Endometrial microvascular endothelial cells (primary cell): ENCODE data around the gene CPEB1. TPM values are rescaled to one million over a fixed set of nuclear protein-coding genes. Genes with fewer than 3 reads are reported as not detected.
"Not testable (repeated sequence)": the region's sequence is repeated elsewhere in the genome, so short reads cannot be mapped to it uniquely, and the experiment has no call there.

Experiments used
- in situ Hi-C: cut with HindIII; loops from 2 replicates; pipeline ENCODE4 v1.10.0; 2017; ENCODE audit warnings: low sequenced_read_pairs, low pct_unique_long_range_greater_than_20kb; ENCODE audit errors: inconsistent ontology term
- total RNA-seq: library from RNA; depleted of rRNA; stranded (reverse); fragments of >200 nt; gene quantifications from one replicate; pipeline ENCODE4 v1.2.3, GENCODE V29; 2015; ENCODE audit errors: inconsistent ontology term

CPEB1 gene
- total RNA-seq, 1 donor from 2014 or later, result not detected

DNA sequence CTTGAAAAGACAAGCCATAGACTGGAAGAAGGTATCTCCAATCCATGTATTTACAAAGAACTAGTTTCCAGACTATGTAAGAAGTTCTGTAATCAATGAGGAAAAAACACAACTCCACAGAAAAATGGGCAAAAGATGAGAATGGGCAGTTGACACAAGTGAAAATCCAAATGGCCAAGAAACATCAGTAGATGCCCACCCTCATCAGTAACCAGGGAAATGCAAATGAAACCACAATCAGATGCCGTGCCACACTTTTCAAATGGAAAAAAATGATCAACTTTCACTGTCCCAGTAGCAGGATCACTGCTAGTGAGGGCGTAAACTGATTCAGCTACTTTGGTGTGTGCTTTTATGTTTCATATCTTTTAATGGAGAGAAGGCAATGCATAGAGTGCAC is 4.5 kb upstream of the CPEB1 start:
- in situ Hi-C loops, result no loop called here

- in situ Hi-C loops, result no loop called here
Measured at GRCh38 chr15:82650046-82650670, 3.0 kb upstream of the CPEB1 start.

DNA sequence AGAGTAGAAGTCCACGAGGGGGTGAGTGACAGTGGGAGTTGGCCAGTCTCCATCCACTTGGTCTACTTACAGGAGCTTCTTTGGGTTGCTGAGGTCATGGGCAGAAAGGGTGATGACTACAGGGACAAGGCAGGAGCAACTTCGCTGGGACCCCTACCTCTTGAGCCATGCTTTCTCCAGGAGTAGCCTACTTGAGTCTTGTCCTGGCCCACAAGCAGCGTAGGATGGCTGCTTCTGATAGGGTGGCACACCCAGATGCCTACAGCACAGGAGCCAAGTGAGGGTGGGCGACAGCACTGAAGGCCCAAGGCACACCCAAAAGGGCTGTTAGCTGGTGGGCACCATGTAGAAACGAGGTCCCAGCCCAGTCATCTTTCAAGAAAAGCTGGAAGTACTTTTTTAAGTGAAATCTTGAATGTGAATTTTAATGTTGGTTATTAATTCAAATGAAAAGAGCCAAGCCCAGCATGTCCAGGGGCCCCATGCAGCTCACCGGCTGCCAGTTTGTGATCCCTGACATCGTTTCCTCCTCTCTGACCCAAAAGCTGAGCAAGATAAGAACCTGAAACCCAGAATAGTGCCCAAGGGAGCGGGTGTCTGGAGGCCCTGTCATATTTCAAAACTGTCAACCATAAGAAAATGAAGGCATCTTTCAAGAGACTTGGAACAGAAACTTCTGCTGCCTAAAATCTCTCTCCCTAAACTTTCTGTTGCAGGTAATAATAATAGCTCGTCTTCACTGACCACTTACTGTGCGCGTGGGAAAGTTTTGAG is 2.2 kb upstream of the CPEB1 start:
- in situ Hi-C loops, result no loop called here

GRCh38 chr15:82648257-82649103 is 1.3 kb upstream of the CPEB1 start:
- in situ Hi-C loops, result no loop called here

- in situ Hi-C loops, result no loop called here
Measured at GRCh38 chr15:82647835-82648256, 683 bp upstream of the CPEB1 start.

DNA sequence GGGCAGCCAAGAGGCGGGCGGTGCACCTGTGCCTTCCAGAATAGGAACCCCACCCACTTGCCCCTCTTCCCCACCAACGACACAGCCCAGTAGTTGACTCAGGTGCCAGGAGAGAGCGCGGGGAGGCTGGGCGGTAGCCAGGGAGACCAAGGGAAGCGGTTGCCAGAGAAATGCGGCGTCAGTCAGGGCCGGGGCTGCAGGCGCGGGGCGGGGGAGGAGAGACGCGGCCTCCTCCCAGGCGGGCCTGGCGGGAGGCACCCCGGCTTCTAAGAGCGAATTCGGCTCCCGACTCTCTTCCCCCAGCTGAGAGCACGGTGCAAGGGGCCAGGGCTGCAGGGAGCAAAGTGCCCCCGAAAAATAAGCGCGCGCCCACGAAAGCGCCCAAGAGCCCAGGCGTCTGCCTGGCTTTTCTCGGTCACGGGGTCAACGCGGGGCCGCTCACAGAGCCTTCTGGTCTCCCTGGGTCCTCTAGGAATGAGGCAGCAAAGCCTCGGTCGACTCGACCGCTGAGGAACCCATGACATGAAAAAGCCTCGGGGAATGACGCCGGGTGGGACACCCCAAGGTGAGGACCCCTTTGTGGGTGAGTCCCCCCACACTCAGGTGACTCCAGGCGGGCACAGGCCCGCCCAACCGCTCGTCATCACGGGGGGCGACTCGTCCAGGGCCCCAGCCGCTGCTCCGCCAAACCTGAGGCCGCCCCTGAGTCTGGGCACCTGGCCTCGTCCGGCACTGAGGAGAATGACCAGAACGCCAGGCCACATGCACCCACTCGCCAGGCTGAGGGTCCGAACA is 716 bp downstream of the CPEB1 start:
- in situ Hi-C loops, result no loop called here

DNA sequence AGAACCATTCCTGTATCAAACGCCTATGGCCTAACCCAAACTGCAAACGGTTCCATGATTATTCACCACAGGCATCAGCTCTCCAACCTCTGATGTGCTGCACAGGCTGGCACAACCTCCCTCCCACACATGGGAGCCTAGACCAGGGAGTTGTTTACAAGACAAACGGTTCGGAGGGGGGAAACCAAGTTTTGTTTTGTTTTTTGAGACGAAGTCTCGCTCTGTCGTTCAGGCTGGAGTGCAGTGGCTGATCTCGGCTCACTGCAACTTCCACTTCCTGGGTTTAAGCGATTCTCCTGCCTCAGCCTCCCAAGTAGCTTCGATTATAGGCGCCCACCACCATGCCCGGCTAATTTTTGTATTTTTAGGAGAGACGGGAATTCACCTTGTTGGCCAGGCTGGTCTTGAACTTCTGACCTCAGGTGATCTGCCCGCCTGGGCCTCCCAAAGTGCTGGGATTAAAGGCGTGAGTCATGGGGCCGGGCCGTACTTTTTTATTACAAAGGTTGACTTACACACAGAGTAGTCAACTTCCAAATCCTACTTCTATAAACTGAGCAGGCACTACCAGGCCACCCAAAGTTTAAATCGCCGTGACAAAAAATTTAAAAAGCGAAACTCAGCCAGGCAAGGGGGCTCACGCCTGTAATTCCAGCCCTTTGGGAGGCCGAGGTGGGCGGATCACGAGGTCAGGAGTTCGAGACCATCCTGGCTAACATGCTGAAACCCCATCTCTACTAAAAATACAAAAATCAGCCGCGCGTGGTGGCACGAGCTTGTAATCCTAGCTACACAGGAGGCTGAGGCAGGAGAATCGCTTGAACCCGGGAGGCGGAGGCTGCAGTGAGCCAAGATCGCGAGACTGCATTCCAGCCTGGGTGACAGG is 2.0 kb downstream of the CPEB1 start:
- in situ Hi-C loops, result not testable (repeated sequence)

GRCh38 chr15:82643992-82644391 is 3.2 kb downstream of the CPEB1 start:
- in situ Hi-C loops, result no loop called here

DNA sequence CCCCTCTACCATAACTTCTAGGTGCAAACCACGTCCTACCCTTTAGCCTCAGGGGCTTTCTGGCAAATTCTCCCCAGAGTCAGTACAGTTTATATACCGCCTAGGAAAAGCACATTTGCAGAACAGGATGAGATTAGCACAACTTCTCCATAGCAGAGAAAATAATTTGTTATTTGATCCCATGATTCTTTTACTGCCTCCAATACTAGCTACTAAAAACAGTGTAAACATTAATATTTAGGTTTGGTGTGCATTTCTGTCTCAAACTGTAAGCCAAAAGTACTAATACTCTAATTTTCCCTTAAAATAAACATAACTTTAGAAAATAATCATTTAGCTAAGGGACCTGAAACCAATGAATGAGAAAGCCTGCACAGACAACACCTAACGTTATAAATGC is 4.5 kb downstream of the CPEB1 start:
- in situ Hi-C loops, result no loop called here

DNA sequence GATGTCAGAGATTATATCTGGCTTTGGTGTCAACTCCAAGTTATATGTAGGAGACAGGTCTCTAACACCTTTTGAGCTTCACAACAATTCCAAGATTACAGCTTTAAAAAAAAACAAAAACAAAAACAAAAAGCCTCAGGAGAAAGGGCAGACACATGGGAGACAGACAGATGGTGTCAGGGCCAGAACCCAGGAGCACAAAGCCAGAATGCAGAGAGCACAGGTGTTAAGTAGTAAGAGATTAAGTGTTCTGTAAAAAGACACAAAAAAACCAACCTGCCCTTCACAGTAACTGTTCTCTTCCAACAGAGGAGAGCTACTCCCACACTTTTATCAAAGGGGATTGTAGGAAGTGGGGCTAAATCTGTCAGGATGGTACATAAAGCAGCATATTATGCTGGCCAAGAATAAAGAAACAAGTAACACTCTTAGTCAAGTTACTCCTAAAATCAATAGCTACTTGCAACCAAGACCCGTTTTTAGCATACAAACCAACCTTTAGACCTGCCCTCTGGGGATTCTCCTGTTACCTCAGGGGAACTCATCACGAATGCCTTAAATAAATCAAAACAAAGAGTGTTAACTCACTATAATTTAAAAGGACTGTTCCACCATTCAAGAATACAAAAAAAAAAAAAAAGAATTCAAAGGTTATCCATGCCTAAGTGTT is 5.9 kb downstream of the CPEB1 start:
- in situ Hi-C loops, result no loop called here

- in situ Hi-C loops, result no loop called here
Measured at GRCh38 chr15:82640672-82641071, 6.5 kb downstream of the CPEB1 start.

GRCh38 chr15:82635798-82636197 is 11.4 kb downstream of the CPEB1 start:
- in situ Hi-C loops, result no loop called here

- in situ Hi-C loops, result no loop called here
Measured at GRCh38 chr15:82630033-82630432, 17.1 kb downstream of the CPEB1 start.

GRCh38 chr15:82625136-82625535 is 22.0 kb downstream of the CPEB1 start:
- in situ Hi-C loops, result no loop called here

DNA sequence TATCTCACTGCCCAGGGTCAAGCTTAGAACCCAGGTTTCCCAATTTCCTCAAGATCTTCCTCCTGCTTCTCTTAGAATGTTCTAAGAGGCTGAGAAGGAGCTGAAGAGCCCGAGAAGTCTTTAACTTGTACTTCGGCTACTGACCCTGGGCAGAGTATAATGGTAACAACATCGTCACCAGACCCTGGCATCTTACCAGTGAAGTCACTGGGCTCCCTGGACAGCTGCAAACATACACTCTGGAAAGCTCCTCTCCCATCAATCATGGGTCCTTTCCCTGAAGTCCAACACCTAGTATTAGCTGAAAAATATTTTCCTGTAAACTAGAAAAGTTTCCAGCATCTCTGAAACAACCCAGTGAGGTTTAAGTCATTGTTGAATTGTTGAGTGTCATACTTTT is 22.7 kb downstream of the CPEB1 start:
- in situ Hi-C loops, result no loop called here

DNA sequence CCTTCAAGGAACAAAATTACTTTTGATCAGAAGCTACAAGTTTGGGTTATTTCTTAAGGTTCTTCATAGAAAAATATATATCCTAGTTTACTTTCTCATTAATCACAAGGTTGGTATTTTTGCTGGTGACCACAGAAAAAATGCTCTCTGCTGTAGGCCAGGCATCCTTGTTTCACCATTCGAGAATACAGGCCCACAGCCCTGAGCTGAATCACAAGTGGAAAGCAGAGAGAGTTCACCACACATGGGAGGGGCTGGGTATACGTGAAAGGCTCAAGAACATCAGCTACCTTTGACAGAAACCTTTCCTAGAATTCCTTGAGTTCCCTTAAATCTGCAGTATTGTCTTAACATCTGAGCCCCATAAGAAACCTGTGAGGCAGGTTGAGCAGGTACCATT is 23.2 kb downstream of the CPEB1 start:
- in situ Hi-C loops, result no loop called here

- in situ Hi-C loops, result no loop called here
Measured at GRCh38 chr15:82621970-82622369, 25.2 kb downstream of the CPEB1 start.

DNA sequence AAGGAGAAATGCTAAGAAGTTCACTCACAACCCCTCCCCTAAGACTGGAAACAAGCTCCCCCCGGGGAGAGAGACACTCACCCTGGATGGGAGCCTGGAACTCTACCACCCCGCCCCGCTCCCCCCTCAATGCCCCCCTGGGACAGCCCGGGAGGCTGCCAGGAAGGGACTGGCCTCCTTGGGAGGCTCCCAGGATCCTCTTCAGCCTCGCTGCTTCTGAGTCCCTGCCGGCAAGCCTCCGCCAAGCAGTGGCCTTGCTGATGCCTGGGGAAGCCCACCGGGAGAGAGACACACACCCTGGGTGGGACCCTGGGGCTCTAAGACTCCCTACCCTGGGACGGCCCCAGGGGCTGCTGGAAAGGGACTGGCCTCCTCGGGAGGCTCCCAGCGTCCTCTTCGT is 33.4 kb downstream of the CPEB1 start:
- in situ Hi-C loops, result no loop called here
